ENCODE data around the gene PRPF6. TPM values are rescaled to one million over a fixed set of nuclear protein-coding genes. Genes with fewer than 3 reads are reported as not detected.
A peak's percentile ranks its signal among the peaks of the same experiment; 100 is the strongest.

PRPF6 gene
- total and polyA plus RNA-seq, 2 donors (not counting 3 experiments of a cell fraction or from before 2014, with no cell fraction given): 35.3 to 67.4 TPM

- Histone ChIP-seq H3K9ac (replicated peaks; ENCODE audit: extremely low read depth, insufficient read depth, low read length) (no peak overlapping the region), H3K4me1 (ENCODE audit: control insufficient read depth, extremely low read depth, insufficient read depth, low read length) (peaks cover 63% of the 10 kb centered on the region), H3K9me3 (replicated peaks; ENCODE audit: control insufficient read depth, insufficient read depth, low read length) (no peaks in the 10 kb centered on the region), H3K79me2 (ENCODE audit: control insufficient read depth, insufficient read depth, low read length) (peaks cover under 1% of the 10 kb centered on the region), H3K27me3 (ENCODE audit: control insufficient read depth in 2 of 2, insufficient read depth in 2 of 2, low read length in 2 of 2) (no peaks in the 10 kb centered on the region), H3K4me3 (replicated peaks in 1 of 3; ENCODE audit: insufficient read depth in 1 of 3, low read depth in 1 of 3, low read length in 3 of 3) (peak overlapping the region in 1 of 3 experiments; percentile 0), H4K20me1 (replicated peaks; ENCODE audit: control insufficient read depth, extremely low read depth, insufficient read depth, low read length) (no peaks in the 10 kb centered on the region), H3K9me1 (replicated peaks; ENCODE audit: control insufficient read depth, extremely low read depth, insufficient read depth, low read length) (no peaks in the 10 kb centered on the region), H3K4me2 (ENCODE audit: insufficient read depth, low read length) (peak overlapping the region; percentile 12), H3K36me3 (ENCODE audit: control insufficient read depth in 2 of 2, extremely low read depth in 1 of 2, insufficient read depth in 2 of 2, low read length in 2 of 2) (no peaks in the 10 kb centered on the region), H3K27ac (ENCODE audit: insufficient read depth, low read depth, low read length) (peak overlapping the region; percentile 67), H2AFZ (ENCODE audit: low read depth, low read length) (no peak overlapping the region)
- ChIA-PET CTCF (interaction anchor here (1.0 to 7.5 kb wide), 2 partner anchors 14 to 61 kb away, joined by 3 to 412 read pairs; partner anchors contain the start of genes PRPF6, SOX18 and TCEA2), POLR2A (interaction anchor here (1.6 kb wide), 1 partner anchor 9 kb away, joined by 4 read pairs; no protein-coding TSS in a partner anchor)
- dilution Hi-C loops (cut with MboI; ENCODE audit: extremely low pct_ligation_motif_present, low sequenced_read_pairs): no loop called here
- TF ChIP-seq MAX (IDR thresholded peaks at IDR 0.05; ENCODE audit: insufficient read depth, insufficient read length) (no peak), MYC (IDR thresholded peaks at IDR 0.05; ENCODE audit: low read depth, low read length) (no peak), POLR2A (IDR thresholded peaks at IDR 0.05; ENCODE audit: low read depth, low read length) (no peak), GATA2 (IDR thresholded peaks at IDR 0.05; ENCODE audit: insufficient read depth, insufficient read length, low read depth, low read length) (no peak), POLR2AphosphoS5 (IDR thresholded peaks at IDR 0.05; ENCODE audit: insufficient read depth, low read depth, low read length) (no peak), FOS (IDR thresholded peaks at IDR 0.05; ENCODE audit: borderline replicate concordance, insufficient read depth, low read length) (no peak), CTCF (IDR thresholded peaks at IDR 0.05; ENCODE audit: extremely low read depth in 1 of 2, insufficient read depth in 1 of 2, low read depth in 1 of 2, low read length in 2 of 2) (no peak), JUN (IDR thresholded peaks at IDR 0.05; ENCODE audit: borderline replicate concordance, insufficient read depth, insufficient read length, low read depth) (no peak), EZH2 (IDR thresholded peaks at IDR 0.05; ENCODE audit: borderline replicate concordance, low read depth, low read length, severe bottlenecking) (no peak)
- intact Hi-C loops (cut with micrococcal nuclease): no loop called here
- DNase-seq (ENCODE audit: low read depth, low spot score) (no peak), FAIRE-seq (peak; percentile 76)
- BruUV-seq (replicated peaks): no TSS peak
These were observed 60.8 kb downstream of the PRPF6 start for GRCh38 chr20:64041781-64042053.
